Measurements from ENCODE around the gene TRNAU1AP.
A peak's percentile ranks its signal among the peaks of the same experiment; 100 is the strongest.

TRNAU1AP gene

GRCh38 chr1:28552758-28553663 is at the start of gene TRNAU1AP:
TSS of gene TRNAU1AP (plus strand) at chr1:28553085. CDS start at chr1:28553111, 26 bp downstream.
- peak; percentile 98 for DNase-seq (ENCODE audit: low spot score)
- in situ Hi-C loops (cut with MboI; ENCODE audit: low sequenced_read_pairs, unreplicated experiment) = no loop called here
- no peak for TF ChIP-seq CTCF (IDR thresholded peaks at IDR 0.05; ENCODE audit: borderline replicate concordance, control extremely low read depth, extremely low read depth, insufficient read depth, missing control alignments)

DNA sequence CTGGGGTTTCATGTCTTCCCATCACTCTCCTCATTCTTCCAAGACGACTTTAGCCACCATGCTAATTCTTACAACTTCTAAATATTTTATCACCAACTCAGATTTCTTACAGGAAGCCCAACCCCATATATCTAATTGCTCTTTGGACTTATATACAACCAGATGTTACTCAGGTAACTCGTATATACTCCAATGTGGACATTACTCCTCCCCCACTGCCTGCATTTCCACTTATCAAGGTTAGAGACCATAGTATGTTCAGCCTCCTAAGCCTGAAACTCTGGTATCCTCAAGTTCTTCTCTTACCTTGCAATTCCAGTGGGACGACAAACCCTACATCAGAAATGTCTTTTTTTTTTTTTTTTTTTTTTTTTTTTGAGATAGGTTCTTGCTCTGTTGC is 49.8 kb upstream of the TRNAU1AP start:
- TF ChIP-seq CTCF (IDR thresholded peaks at IDR 0.05; ENCODE audit: borderline replicate concordance, control extremely low read depth, extremely low read depth, insufficient read depth, missing control alignments) = no peak
- DNase-seq (ENCODE audit: low spot score) = no peak
- in situ Hi-C loops (cut with MboI; ENCODE audit: low sequenced_read_pairs, unreplicated experiment) = no loop called here

DNA sequence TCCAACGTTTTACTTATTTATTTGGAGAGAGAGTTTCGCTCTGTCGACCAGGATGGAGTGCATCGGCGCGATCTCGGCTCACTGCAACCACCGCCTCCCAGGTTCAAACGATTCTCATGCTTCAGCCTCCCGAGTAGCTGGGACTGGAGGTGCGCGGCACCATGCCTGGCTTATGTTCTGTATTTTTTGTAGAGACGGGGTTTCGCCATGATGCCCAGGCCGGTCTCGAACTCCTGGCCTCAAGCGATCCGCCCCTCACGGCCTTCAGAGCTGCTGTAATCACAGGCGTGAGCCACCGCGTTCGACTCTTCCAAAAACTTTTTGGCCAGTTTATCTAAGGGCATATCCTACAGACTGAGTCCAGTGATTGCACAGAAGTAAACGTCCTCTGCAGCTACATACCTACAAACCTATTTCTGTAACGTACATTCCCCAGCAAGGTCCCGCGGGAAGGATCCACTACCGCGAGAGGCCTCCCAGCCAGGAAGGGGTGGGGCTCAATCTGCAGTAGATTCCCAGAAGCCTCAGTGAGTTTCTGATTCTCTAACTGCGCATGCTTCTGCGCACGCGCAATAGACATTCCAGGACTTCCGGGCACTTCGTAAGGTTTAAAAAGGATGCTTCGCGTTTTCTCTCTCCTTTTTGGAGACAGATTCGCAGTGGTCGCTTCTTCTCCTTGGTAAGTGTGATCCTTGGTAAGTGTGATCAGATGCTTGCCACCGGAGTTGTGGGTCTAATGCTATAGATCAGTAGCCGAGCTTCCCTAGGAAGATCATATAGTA is 47.3 kb upstream of the TRNAU1AP start, which contains the start of gene RCC1:
TSS of gene RCC1 (plus strand) at position 638 of the 782 bp plus-strand sequence. CDS start 23,824 bp downstream, outside the sequence.
- DNase-seq (ENCODE audit: low spot score) = peak; percentile 97
- no peak for TF ChIP-seq CTCF (IDR thresholded peaks at IDR 0.05; ENCODE audit: borderline replicate concordance, control extremely low read depth, extremely low read depth, insufficient read depth, missing control alignments)
- in situ Hi-C loops (cut with MboI; ENCODE audit: low sequenced_read_pairs, unreplicated experiment) = no loop called here

- in situ Hi-C loops (cut with MboI; ENCODE audit: low sequenced_read_pairs, unreplicated experiment) = no loop called here
- TF ChIP-seq CTCF (IDR thresholded peaks at IDR 0.05; ENCODE audit: borderline replicate concordance, control extremely low read depth, extremely low read depth, insufficient read depth, missing control alignments) = no peak
- DNase-seq (ENCODE audit: low spot score) = no peak
Observed at GRCh38 chr1:28506907-28507246, 46.0 kb upstream of the TRNAU1AP start.

- TF ChIP-seq CTCF (IDR thresholded peaks at IDR 0.05; ENCODE audit: borderline replicate concordance, control extremely low read depth, extremely low read depth, insufficient read depth, missing control alignments) = no peak
- DNase-seq (ENCODE audit: low spot score) = no peak
- in situ Hi-C loops (cut with MboI; ENCODE audit: low sequenced_read_pairs, unreplicated experiment) = no loop called here
Observed at GRCh38 chr1:28507247-28507645, 45.6 kb upstream of the TRNAU1AP start.

- in situ Hi-C loops (cut with MboI; ENCODE audit: low sequenced_read_pairs, unreplicated experiment) = no loop called here
- DNase-seq (ENCODE audit: low spot score) = no peak
- no peak for TF ChIP-seq CTCF (IDR thresholded peaks at IDR 0.05; ENCODE audit: borderline replicate concordance, control extremely low read depth, extremely low read depth, insufficient read depth, missing control alignments)
Observed at GRCh38 chr1:28507646-28508434, 45.0 kb upstream of the TRNAU1AP start.

Data from GM13976 (cell line).